ENCODE data around the gene SLC15A5. TPM values are rescaled to one million over a fixed set of nuclear protein-coding genes. Genes with fewer than 3 reads are reported as not detected.

Gene SLC15A5
- total RNA-seq, 1 donor from 2014 or later = not detected

GRCh38 chr12:16323010-16323409, 45.5 kb upstream of the SLC15A5 start:
- Histone ChIP-seq H3K36me3 (no peaks in the 10 kb centered on the region), H3K9me3 (no peaks in the 10 kb centered on the region), H3K4me3 (no peak overlapping the region), H3K27ac (no peak overlapping the region), H3K27me3 (no peaks in the 10 kb centered on the region), H3K4me1 (no peaks in the 10 kb centered on the region)
- intact Hi-C loops (cut with DNase I) = no loop called here
- TF ChIP-seq POLR2AphosphoS5 (IDR thresholded peaks at IDR 0.05; ENCODE audit: insufficient read depth in 1 of 2, low read depth in 1 of 2) = no peak
- no peak for TF ChIP-seq CTCF (IDR thresholded peaks at IDR 0.05)
- TF ChIP-seq POLR2A (IDR thresholded peaks at IDR 0.05) = no peak
- DNase-seq (ENCODE audit: extremely low spot score in 2 of 2) = no peak

GRCh38 chr12:16310934-16311333, 33.4 kb upstream of the SLC15A5 start:
- intact Hi-C loops (cut with DNase I) = no loop called here
- no peaks in the 10 kb centered on the region for H3K27me3 ChIP-seq

GRCh38 chr12:16307856-16308475, 30.5 kb upstream of the SLC15A5 start:
- no peaks in the 10 kb centered on the region for H3K9me3 ChIP-seq
- H3K27ac ChIP-seq = no peak overlapping the region
- H3K4me1 ChIP-seq = no peaks in the 10 kb centered on the region
- H3K27me3 ChIP-seq = no peaks in the 10 kb centered on the region
- no peak for DNase-seq (ENCODE audit: extremely low spot score in 2 of 2)
- no peaks in the 10 kb centered on the region for H3K36me3 ChIP-seq
- intact Hi-C loops (cut with DNase I) = no loop called here
- no peak for TF ChIP-seq POLR2A (IDR thresholded peaks at IDR 0.05)
- TF ChIP-seq POLR2AphosphoS5 (IDR thresholded peaks at IDR 0.05; ENCODE audit: insufficient read depth in 1 of 2, low read depth in 1 of 2) = no peak
- TF ChIP-seq CTCF (IDR thresholded peaks at IDR 0.05) = no peak
- H3K4me3 ChIP-seq = no peak overlapping the region

More at GRCh38 chr12:16310934-16311333, 33.4 kb upstream of the SLC15A5 start:
- H3K4me3 ChIP-seq = no peak overlapping the region
- TF ChIP-seq POLR2AphosphoS5 (IDR thresholded peaks at IDR 0.05; ENCODE audit: insufficient read depth in 1 of 2, low read depth in 1 of 2) (no peak), CTCF (IDR thresholded peaks at IDR 0.05) (no peak), POLR2A (IDR thresholded peaks at IDR 0.05) (no peak)
- H3K27ac ChIP-seq = no peak overlapping the region
- H3K4me1 ChIP-seq = no peaks in the 10 kb centered on the region
- no peaks in the 10 kb centered on the region for H3K9me3 ChIP-seq
- no peak for DNase-seq (ENCODE audit: extremely low spot score in 2 of 2)
- no peaks in the 10 kb centered on the region for H3K36me3 ChIP-seq

- H3K27me3 ChIP-seq = no peaks in the 10 kb centered on the region
- H3K36me3 ChIP-seq = no peaks in the 10 kb centered on the region
- H3K27ac ChIP-seq = no peak overlapping the region
- H3K4me3 ChIP-seq = no peak overlapping the region
- intact Hi-C loops (cut with DNase I) = no loop called here
- no peaks in the 10 kb centered on the region for H3K9me3 ChIP-seq
- no peak for DNase-seq (ENCODE audit: extremely low spot score in 2 of 2)
- no peaks in the 10 kb centered on the region for H3K4me1 ChIP-seq
- TF ChIP-seq POLR2A (IDR thresholded peaks at IDR 0.05) (no peak), CTCF (IDR thresholded peaks at IDR 0.05) (no peak), POLR2AphosphoS5 (IDR thresholded peaks at IDR 0.05; ENCODE audit: insufficient read depth in 1 of 2, low read depth in 1 of 2) (no peak)
Observed at GRCh38 chr12:16303939-16304338, 26.5 kb upstream of the SLC15A5 start.

GRCh38 chr12:16300736-16301135, 23.3 kb upstream of the SLC15A5 start:
- H3K9me3 ChIP-seq = no peaks in the 10 kb centered on the region
- DNase-seq (ENCODE audit: extremely low spot score in 2 of 2) = no peak
- H3K4me3 ChIP-seq = no peak overlapping the region
- H3K27me3 ChIP-seq = no peaks in the 10 kb centered on the region
- peak in 1 of 2 donors; percentile 73 for TF ChIP-seq POLR2AphosphoS5 (IDR thresholded peaks at IDR 0.05; ENCODE audit: insufficient read depth in 1 of 2, low read depth in 1 of 2)
- TF ChIP-seq CTCF (IDR thresholded peaks at IDR 0.05) = no peak
- no peak for TF ChIP-seq POLR2A (IDR thresholded peaks at IDR 0.05)
- no peaks in the 10 kb centered on the region for H3K36me3 ChIP-seq
- intact Hi-C loops (cut with DNase I) = no loop called here
- H3K4me1 ChIP-seq = no peaks in the 10 kb centered on the region
- peak overlapping the region; percentile 26 for H3K27ac ChIP-seq

Measured in vagina (tissue), 2 donors.